ENCODE results near the gene IGFBP4. TPM values are rescaled to one million over a fixed set of nuclear protein-coding genes. Genes with fewer than 3 reads are reported as not detected.
"Not testable (repeated sequence)": the region's sequence is repeated elsewhere in the genome, so short reads cannot be mapped to it uniquely, and the experiment has no call there.

Gene IGFBP4
- total RNA-seq, 1 experiment from 2014 or later = 35.7 TPM

DNA sequence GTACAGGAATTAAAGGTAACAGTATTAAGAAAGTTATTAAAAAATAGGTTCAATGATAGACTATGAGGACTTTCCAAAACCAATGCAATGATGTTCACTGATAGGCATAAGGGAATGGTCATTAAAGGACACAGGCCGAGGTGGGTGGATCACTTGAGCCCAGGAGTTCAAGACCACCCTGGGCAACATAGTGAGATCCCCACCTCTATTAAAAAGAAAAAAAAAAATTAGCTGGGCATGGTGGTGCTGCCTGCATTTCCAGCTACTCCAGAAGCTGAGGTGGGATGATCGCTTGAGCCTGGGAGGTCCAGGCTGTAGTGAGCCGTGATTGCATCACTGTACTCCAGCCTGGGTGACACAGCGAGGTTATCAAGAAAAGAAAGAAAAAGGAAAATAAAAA lies 31.4 kb upstream of the IGFBP4 start:
- H3K4me3 Mint-ChIP-seq (ENCODE audit: unreplicated experiment) = no peak overlapping the region
- no peaks in the 10 kb centered on the region for H3K9me3 ChIP-seq
- H3K4me3 ChIP-seq (ENCODE audit: low read depth, low read length) = no peak overlapping the region
- no peaks in the 10 kb centered on the region for H3K27me3 Mint-ChIP-seq (ENCODE audit: insufficient read depth, unreplicated experiment)
- POLR2A ChIA-PET = no interaction called here
- peaks cover 88% of the 10 kb centered on the region for H3K36me3 Mint-ChIP-seq (ENCODE audit: insufficient read depth, unreplicated experiment)
- CTCF ChIA-PET = no interaction called here
- no peaks in the 10 kb centered on the region for H3K9me3 Mint-ChIP-seq (ENCODE audit: unreplicated experiment)
- H3K4me1 Mint-ChIP-seq (ENCODE audit: low read depth, unreplicated experiment) = no peaks in the 10 kb centered on the region
- TF ChIP-seq, protein P1, sequence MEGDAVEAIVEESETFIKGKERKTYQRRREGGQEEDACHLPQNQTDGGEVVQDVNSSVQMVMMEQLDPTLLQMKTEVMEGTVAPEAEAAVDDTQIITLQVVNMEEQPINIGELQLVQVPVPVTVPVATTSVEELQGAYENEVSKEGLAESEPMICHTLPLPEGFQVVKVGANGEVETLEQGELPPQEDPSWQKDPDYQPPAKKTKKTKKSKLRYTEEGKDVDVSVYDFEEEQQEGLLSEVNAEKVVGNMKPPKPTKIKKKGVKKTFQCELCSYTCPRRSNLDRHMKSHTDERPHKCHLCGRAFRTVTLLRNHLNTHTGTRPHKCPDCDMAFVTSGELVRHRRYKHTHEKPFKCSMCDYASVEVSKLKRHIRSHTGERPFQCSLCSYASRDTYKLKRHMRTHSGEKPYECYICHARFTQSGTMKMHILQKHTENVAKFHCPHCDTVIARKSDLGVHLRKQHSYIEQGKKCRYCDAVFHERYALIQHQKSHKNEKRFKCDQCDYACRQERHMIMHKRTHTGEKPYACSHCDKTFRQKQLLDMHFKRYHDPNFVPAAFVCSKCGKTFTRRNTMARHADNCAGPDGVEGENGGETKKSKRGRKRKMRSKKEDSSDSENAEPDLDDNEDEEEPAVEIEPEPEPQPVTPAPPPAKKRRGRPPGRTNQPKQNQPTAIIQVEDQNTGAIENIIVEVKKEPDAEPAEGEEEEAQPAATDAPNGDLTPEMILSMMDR (IDR thresholded peaks at IDR 0.05; ENCODE audit: insufficient read depth in 1 of 2, low read depth in 1 of 2, low read length in 1 of 2, severe bottlenecking in 1 of 2, unreplicated experiment in 1 of 2) = no peak
- no TSS peak for BruUV-seq (replicated peaks)
- no peaks in the 10 kb centered on the region for H3K27me3 ChIP-seq (replicated peaks; ENCODE audit: control insufficient read depth, insufficient read depth, low read length)
- H3K27ac Mint-ChIP-seq (ENCODE audit: unreplicated experiment) = no peak overlapping the region
- 0 out of 2 replicates have a peak, but pooled peaks cover 1% of the 10 kb centered on the region for H3K36me3 ChIP-seq (ENCODE audit: control insufficient read depth, insufficient read depth, low read length)
- peaks cover 13% of the 10 kb centered on the region; the same call in 1 of the 2 replicates for H3K4me1 ChIP-seq
- DNase-seq = no peak
- intact Hi-C loops (cut with micrococcal nuclease; ENCODE audit: unreplicated experiment) = no loop called here

GRCh38 chr17:40412880-40413279 lies 30.4 kb upstream of the IGFBP4 start:
- H3K4me1 Mint-ChIP-seq (ENCODE audit: low read depth, unreplicated experiment) = no peaks in the 10 kb centered on the region
- ChIA-PET CTCF (no interaction called here), POLR2A (no interaction called here)
- H3K27ac Mint-ChIP-seq (ENCODE audit: unreplicated experiment) = no peak overlapping the region
- H3K27me3 Mint-ChIP-seq (ENCODE audit: insufficient read depth, unreplicated experiment) = no peaks in the 10 kb centered on the region
- no peak overlapping the region for H3K4me3 ChIP-seq (ENCODE audit: low read depth, low read length)
- intact Hi-C loops (cut with micrococcal nuclease; ENCODE audit: unreplicated experiment) = no loop called here
- DNase-seq = no peak
- TF ChIP-seq, protein P1 (IDR thresholded peaks at IDR 0.05; ENCODE audit: insufficient read depth in 1 of 2, low read depth in 1 of 2, low read length in 1 of 2, severe bottlenecking in 1 of 2, unreplicated experiment in 1 of 2) = no peak
- H3K9me3 ChIP-seq = no peaks in the 10 kb centered on the region
- peaks cover 88% of the 10 kb centered on the region for H3K36me3 Mint-ChIP-seq (ENCODE audit: insufficient read depth, unreplicated experiment)
- H3K9me3 Mint-ChIP-seq (ENCODE audit: unreplicated experiment) = no peaks in the 10 kb centered on the region
- 0 out of 2 replicates have a peak, but pooled peaks cover 1% of the 10 kb centered on the region for H3K36me3 ChIP-seq (ENCODE audit: control insufficient read depth, insufficient read depth, low read length)
- no peak overlapping the region for H3K4me3 Mint-ChIP-seq (ENCODE audit: unreplicated experiment)
- peaks cover 13% of the 10 kb centered on the region; the same call in 1 of the 2 replicates for H3K4me1 ChIP-seq
- H3K27me3 ChIP-seq (replicated peaks; ENCODE audit: control insufficient read depth, insufficient read depth, low read length) = no peaks in the 10 kb centered on the region
- no TSS peak for BruUV-seq (replicated peaks)

DNA sequence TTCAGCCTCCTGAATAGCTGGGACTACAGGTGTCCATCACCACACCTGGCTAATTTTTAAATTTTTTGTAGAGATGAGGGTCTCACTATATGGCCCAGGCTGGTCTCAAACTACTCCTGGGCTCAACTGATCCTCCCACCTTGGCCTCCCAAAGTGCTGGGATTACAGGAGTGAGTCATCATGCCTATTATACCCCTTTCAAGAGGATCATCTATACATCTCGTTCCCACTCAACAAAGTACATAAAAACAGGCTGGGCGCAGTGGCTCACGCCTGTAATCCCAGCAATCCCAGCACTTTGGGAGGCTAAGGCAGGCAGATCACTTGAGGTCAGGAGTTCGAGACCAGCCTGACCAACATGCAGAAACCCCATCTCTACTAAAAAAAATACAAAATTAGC lies 28.9 kb upstream of the IGFBP4 start:
- H3K4me1 Mint-ChIP-seq (ENCODE audit: low read depth, unreplicated experiment); CTCF ChIA-PET; H3K27me3 ChIP-seq (replicated peaks; ENCODE audit: control insufficient read depth, insufficient read depth, low read length); H3K9me3 Mint-ChIP-seq (ENCODE audit: unreplicated experiment); H3K27me3 Mint-ChIP-seq (ENCODE audit: insufficient read depth, unreplicated experiment); BruUV-seq (replicated peaks); POLR2A ChIA-PET; intact Hi-C loops (cut with micrococcal nuclease; ENCODE audit: unreplicated experiment); H3K9me3 ChIP-seq; H3K4me3 ChIP-seq (ENCODE audit: low read depth, low read length); H3K36me3 ChIP-seq (ENCODE audit: control insufficient read depth, insufficient read depth, low read length); H3K27ac Mint-ChIP-seq (ENCODE audit: unreplicated experiment); H3K4me3 Mint-ChIP-seq (ENCODE audit: unreplicated experiment); DNase-seq: not testable (repeated sequence)
- peaks cover 79% of the 10 kb centered on the region for H3K36me3 Mint-ChIP-seq (ENCODE audit: insufficient read depth, unreplicated experiment)
- H3K4me1 ChIP-seq = peaks cover 13% of the 10 kb centered on the region; the same call in 1 of the 2 replicates

DNA sequence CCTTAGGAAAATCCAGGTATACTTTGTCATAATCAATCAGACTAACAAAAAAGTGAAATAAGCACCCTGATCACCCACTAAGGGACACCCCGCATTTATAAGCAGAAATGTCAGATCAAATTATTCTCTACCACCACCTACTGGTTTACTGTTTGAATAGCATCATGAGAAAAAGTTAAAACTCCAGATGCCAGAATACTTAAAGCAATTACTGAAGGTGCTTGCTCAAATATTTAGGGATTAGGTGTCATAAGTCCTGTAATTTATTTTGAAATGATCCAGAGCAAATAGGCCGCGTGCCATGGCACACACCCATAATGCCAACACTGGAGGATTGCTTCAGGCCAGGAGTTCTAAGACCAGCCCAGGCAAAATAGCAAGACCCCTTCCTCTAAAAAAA lies 27.9 kb upstream of the IGFBP4 start:
- no peak overlapping the region for H3K4me3 ChIP-seq (ENCODE audit: low read depth, low read length)
- intact Hi-C loops (cut with micrococcal nuclease; ENCODE audit: unreplicated experiment) = no loop called here
- TF ChIP-seq, protein P1 (IDR thresholded peaks at IDR 0.05; ENCODE audit: insufficient read depth in 1 of 2, low read depth in 1 of 2, low read length in 1 of 2, severe bottlenecking in 1 of 2, unreplicated experiment in 1 of 2) = peak; percentile 52 to 75
- ChIA-PET CTCF (interaction anchor here (1.6 kb wide), 1 partner anchor 118 kb away, joined by 8 read pairs; no protein-coding TSS in a partner anchor), POLR2A (interaction anchor here (0.7 kb wide), 1 partner anchor 1277 kb away, joined by 6 read pairs; no protein-coding TSS in a partner anchor)
- H3K9me3 Mint-ChIP-seq (ENCODE audit: unreplicated experiment) = no peaks in the 10 kb centered on the region
- peaks cover 68% of the 10 kb centered on the region for H3K36me3 Mint-ChIP-seq (ENCODE audit: insufficient read depth, unreplicated experiment)
- H3K27me3 ChIP-seq (replicated peaks; ENCODE audit: control insufficient read depth, insufficient read depth, low read length) = no peaks in the 10 kb centered on the region
- no peak overlapping the region for H3K4me3 Mint-ChIP-seq (ENCODE audit: unreplicated experiment)
- no peaks in the 10 kb centered on the region for H3K36me3 ChIP-seq (ENCODE audit: control insufficient read depth, insufficient read depth, low read length)
- peaks cover 16% of the 10 kb centered on the region; the same call in 1 of the 2 replicates for H3K4me1 ChIP-seq
- no peaks in the 10 kb centered on the region for H3K4me1 Mint-ChIP-seq (ENCODE audit: low read depth, unreplicated experiment)
- DNase-seq = peak in 1 of 2 experiments; percentile 17
- BruUV-seq (replicated peaks) = no TSS peak
- no peaks in the 10 kb centered on the region for H3K27me3 Mint-ChIP-seq (ENCODE audit: insufficient read depth, unreplicated experiment)
- H3K27ac Mint-ChIP-seq (ENCODE audit: unreplicated experiment) = no peak overlapping the region
- no peaks in the 10 kb centered on the region for H3K9me3 ChIP-seq
